Thyroid gland (tissue), 4 donors: ENCODE measurements around the gene RARRES2.

Source experiments
- CTCF ChIP-seq, 6 experiments: fragments of 200-600 bp in 3 of 6; fragments of 450-650 bp in 3 of 6; sonication (generic) in 3 of 6; IDR thresholded peaks; one replicate each; pipeline ENCODE4 v1.5.1; 2016 to 2019; ENCODE audit warnings: antibody characterized with exemption in 6 of 6, mild to moderate bottlenecking in 2 of 6, inconsistent platforms in 1 of 6, moderate library complexity in 1 of 6
- POLR2A ChIP-seq, 2 donors: fragments of 450-650 bp; IDR thresholded peaks; one replicate each; pipeline ENCODE4 v1.6.1; 2017; ENCODE audit warnings: antibody characterized with exemption in 2 of 2, mild to moderate bottlenecking in 2 of 2, moderate library complexity in 1 of 2

- TF ChIP-seq POLR2A (IDR thresholded peaks at IDR 0.05) (no peak), CTCF (IDR thresholded peaks at IDR 0.05) (no peak)
These were observed 24.4 kb upstream of the RARRES2 start for GRCh38 chr7:150365673-150366398.
